Hepatocyte (in vitro differentiated cells): ENCODE measurements around the gene YJEFN3. TPM values are rescaled to one million over a fixed set of nuclear protein-coding genes. Genes with fewer than 3 reads are reported as not detected.

Source experiments
- DNase-seq: peaks from one replicate; pipeline ENCODE4 v3.0.0-alpha.2; 2016; ENCODE audit warnings: low spot score
- H2AFZ ChIP-seq: fragments of 200-600 bp; sonication (generic); 2 replicates; pipeline ENCODE4 v1.6.0; 2016; ENCODE audit warnings: antibody characterized with exemption, mild to moderate bottlenecking
- H3K27ac ChIP-seq: fragments of 200-600 bp; sonication (generic); 2 replicates; pipeline ENCODE4 v1.5.1; 2016; ENCODE audit warnings: mild to moderate bottlenecking
- H3K27me3 ChIP-seq: fragments of 200-600 bp; sonication (generic); 2 replicates; pipeline ENCODE4 v1.6.1; 2016
- H3K36me3 ChIP-seq: fragments of 200-600 bp; sonication (generic); replicated peaks from 2 replicates; pipeline ENCODE4 v1.5.1; 2016; ENCODE audit warnings: low read depth; ENCODE audit not compliant: insufficient read depth
- H3K4me1 ChIP-seq: fragments of 200-600 bp; sonication (generic); 2 replicates; pipeline ENCODE4 v1.5.1; 2016; ENCODE audit warnings: mild to moderate bottlenecking, moderate library complexity; ENCODE audit not compliant: insufficient read depth
- H3K4me2 ChIP-seq: fragments of 200-600 bp; sonication (generic); 2 replicates; pipeline ENCODE4 v1.6.0; 2016
- H3K4me3 ChIP-seq: fragments of 200-600 bp; sonication (generic); 2 replicates; pipeline ENCODE4 v1.5.1; 2016; ENCODE audit warnings: mild to moderate bottlenecking
- H3K79me2 ChIP-seq: fragments of 200-600 bp; sonication (generic); 2 replicates; pipeline ENCODE4 v1.6.0; 2017; ENCODE audit warnings: mild to moderate bottlenecking
- H3K9me2 ChIP-seq: fragments of 200-600 bp; sonication (generic); replicated peaks from 2 replicates; pipeline ENCODE4 v1.6.0; 2017; ENCODE audit warnings: mild to moderate bottlenecking; ENCODE audit not compliant: insufficient read depth
- H3K9me3 ChIP-seq: fragments of 200-600 bp; sonication (generic); 2 replicates; pipeline ENCODE4 v1.5.1; 2016; ENCODE audit warnings: low read depth, mild to moderate bottlenecking
- H4K20me1 ChIP-seq: fragments of 200-600 bp; sonication (generic); 2 replicates; pipeline ENCODE4 v1.6.0; 2016; ENCODE audit warnings: mild to moderate bottlenecking; ENCODE audit not compliant: insufficient read depth, poor library complexity, severe bottlenecking
- EZH2 ChIP-seq: fragments of 200-600 bp; sonication (generic); IDR thresholded peaks from 2 replicates; pipeline ENCODE4 v1.6.1; 2016; ENCODE audit warnings: antibody characterized with exemption, mild to moderate bottlenecking, borderline replicate concordance
- EZH2phosphoT487 ChIP-seq: fragments of 200-600 bp; sonication (generic); IDR thresholded peaks from one replicate; pipeline ENCODE4 v1.6.1; 2018; ENCODE audit warnings: antibody characterized with exemption, mild to moderate bottlenecking, low read depth, moderate library complexity; ENCODE audit not compliant: unreplicated experiment, severe bottlenecking
- WGBS: methylation state at CpG from one replicate; pipeline ENCODE4 v1.1.6; 2016; ENCODE audit warnings: low lambda C conversion rate; ENCODE audit errors: missing lambda C conversion rate; 5-methylcytosine and 5-hydroxymethylcytosine counted together
- polyA plus RNA-seq: library from polyadenylated mRNA; unstranded; fragments of >200 nt; fragmentation: Nextera tagmentation; extraction: Ambion mirVana; gene quantifications from 2 replicates; pipeline ENCODE4 v1.2.1, GENCODE V29; 2016
- total RNA-seq: library from RNA; depleted of rRNA; stranded (reverse); fragments of >200 nt; gene quantifications from 2 replicates; pipeline ENCODE4 v1.2.3, GENCODE V29; 2014
- TF ChIP-seq, protein P1 (sequence below): fragments of 200-600 bp; sonication (generic); IDR thresholded peaks from 2 replicates; pipeline ENCODE4 v1.5.1; 2016; ENCODE audit warnings: antibody characterized with exemption, mild to moderate bottlenecking; ENCODE audit not compliant: poor library complexity

Gene YJEFN3
- total and polyA plus RNA-seq, 2 experiments from 2014 or later: 3.0 to 12.5 TPM

DNA sequence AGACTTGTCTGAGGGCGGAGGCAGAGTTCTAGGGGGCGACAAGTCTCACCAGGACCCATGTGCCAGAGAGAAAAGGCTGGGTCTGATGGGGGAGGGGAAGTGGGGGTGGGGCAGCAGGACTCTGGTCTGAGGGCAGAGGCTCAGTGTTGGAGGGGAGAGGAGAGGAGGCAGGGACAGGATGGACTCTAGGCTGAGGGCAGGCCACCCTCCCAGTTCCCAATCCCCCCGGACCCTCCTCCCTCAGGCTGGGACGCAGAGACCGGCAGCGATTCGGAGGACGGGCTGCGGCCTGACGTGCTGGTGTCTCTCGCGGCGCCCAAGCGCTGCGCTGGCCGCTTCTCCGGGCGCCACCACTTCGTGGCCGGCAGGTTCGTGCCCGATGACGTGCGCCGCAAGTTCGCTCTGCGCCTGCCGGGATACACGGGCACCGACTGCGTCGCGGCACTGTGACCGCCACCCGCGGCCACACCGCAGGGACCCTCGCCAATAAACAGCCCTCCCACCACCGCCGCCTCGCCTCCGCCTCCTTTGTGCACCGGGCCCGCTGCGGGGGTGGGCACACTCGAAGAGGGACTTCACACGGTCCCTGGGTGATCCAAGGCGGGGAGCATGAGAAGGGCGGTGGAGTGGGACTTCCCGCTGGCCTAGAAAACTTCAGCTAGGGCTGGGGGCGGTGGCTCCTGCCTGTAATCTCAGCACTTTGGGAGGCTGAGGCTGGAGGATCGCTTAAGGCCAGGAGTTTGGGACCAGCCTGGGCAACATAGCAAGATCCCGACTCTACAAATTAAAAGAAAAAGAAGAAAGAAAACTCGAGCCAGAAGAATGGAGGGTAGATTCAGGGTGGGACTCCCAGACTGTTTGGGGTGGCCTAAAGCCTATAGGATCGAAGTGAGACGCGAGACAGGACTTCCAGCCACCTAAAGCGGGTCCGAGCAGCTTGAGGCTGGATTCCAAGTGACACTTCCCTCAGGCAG lies 8.7 kb downstream of the YJEFN3 start:
- Histone ChIP-seq H3K4me1 (peaks cover 22% of the 10 kb centered on the region), H3K4me2 (peak overlapping the region; percentile 96), H4K20me1 (no peaks in the 10 kb centered on the region), H3K79me2 (no peaks in the 10 kb centered on the region), H3K27ac (no peak overlapping the region), H3K27me3 (no peaks in the 10 kb centered on the region), H3K4me3 (no peak overlapping the region), H3K9me3 (no peaks in the 10 kb centered on the region), H2AFZ (no peak overlapping the region), H3K9me2 (no peaks in the 10 kb centered on the region), H3K36me3 (no peaks in the 10 kb centered on the region)
- TF ChIP-seq EZH2 (no peak), EZH2phosphoT487 (no peak)
- TF ChIP-seq, protein P1, sequence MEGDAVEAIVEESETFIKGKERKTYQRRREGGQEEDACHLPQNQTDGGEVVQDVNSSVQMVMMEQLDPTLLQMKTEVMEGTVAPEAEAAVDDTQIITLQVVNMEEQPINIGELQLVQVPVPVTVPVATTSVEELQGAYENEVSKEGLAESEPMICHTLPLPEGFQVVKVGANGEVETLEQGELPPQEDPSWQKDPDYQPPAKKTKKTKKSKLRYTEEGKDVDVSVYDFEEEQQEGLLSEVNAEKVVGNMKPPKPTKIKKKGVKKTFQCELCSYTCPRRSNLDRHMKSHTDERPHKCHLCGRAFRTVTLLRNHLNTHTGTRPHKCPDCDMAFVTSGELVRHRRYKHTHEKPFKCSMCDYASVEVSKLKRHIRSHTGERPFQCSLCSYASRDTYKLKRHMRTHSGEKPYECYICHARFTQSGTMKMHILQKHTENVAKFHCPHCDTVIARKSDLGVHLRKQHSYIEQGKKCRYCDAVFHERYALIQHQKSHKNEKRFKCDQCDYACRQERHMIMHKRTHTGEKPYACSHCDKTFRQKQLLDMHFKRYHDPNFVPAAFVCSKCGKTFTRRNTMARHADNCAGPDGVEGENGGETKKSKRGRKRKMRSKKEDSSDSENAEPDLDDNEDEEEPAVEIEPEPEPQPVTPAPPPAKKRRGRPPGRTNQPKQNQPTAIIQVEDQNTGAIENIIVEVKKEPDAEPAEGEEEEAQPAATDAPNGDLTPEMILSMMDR: no peak
- 85% methylated on average over 55 of the region's 59 CpGs for WGBS
- DNase-seq: no peak

- Histone ChIP-seq H4K20me1 (no peaks in the 10 kb centered on the region), H3K27ac (no peak within 1 kb of the TSS), H3K36me3 (no peaks in the 10 kb centered on the region), H3K9me2 (no peaks in the 10 kb centered on the region), H3K27me3 (no peaks in the 10 kb centered on the region), H3K4me2 (peak within 1 kb of the TSS; percentile 96), H3K9me3 (no peaks in the 10 kb centered on the region), H2AFZ (peak within 1 kb of the TSS; percentile 14), H3K4me3 (peak within 1 kb of the TSS; percentile 41), H3K4me1 (peaks cover 22% of the 10 kb centered on the region), H3K79me2 (no peaks in the 10 kb centered on the region)
- TF ChIP-seq EZH2: no peak
- no peak for TF ChIP-seq EZH2phosphoT487
- TF ChIP-seq, protein P1: no peak
- DNase-seq: peak; percentile 77
- 4% methylated on average over 31 of the region's 56 CpGs for WGBS
Observed at GRCh38 chr19:19538061-19538784, 9.5 kb downstream of the YJEFN3 start, which contains the start of gene CILP2. Gene CILP2 (plus strand): TSS chr19:19538265. CDS start chr19:19538350, 85 bp downstream.

GRCh38 chr19:19538785-19539166 lies 10.1 kb downstream of the YJEFN3 start:
- TF ChIP-seq EZH2phosphoT487: no peak
- TF ChIP-seq EZH2: no peak
- TF ChIP-seq, protein P1: no peak

More at GRCh38 chr19:19538785-19539166, 10.1 kb downstream of the YJEFN3 start:
- Histone ChIP-seq H3K79me2 (no peaks in the 10 kb centered on the region), H3K36me3 (no peaks in the 10 kb centered on the region), H3K9me3 (no peaks in the 10 kb centered on the region), H2AFZ (peak overlapping the region; percentile 14), H3K27me3 (no peaks in the 10 kb centered on the region), H3K4me2 (peak overlapping the region; percentile 96), H3K4me3 (no peak overlapping the region), H4K20me1 (no peaks in the 10 kb centered on the region), H3K27ac (no peak overlapping the region), H3K9me2 (no peaks in the 10 kb centered on the region), H3K4me1 (peaks cover 19% of the 10 kb centered on the region)
- no peak for DNase-seq
- WGBS: 50% methylated on average over 7 of the region's 7 CpGs
